ENCODE results near the gene VAV2.

The VAV2 gene

DNA sequence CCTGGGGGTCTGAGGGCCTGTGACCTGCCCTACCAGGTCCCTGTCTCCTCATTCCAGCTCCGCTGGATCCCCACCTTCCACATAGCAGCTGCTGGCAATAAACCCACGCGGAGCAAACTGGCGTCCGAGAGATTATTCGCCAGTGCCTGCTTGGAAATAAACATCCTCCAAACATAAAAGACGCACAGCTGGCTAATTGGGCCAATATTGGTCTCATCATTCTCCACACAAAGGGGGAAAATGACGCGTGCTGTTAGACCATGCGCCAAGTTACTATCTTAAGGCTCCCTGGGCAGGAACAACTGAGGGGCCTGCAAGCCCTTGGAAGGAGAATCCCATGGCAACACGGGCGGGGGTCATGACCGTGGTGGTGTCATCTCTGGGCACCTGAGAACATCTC lies 180.7 kb downstream of the VAV2 start:
- no peak for DNase-seq

DNA sequence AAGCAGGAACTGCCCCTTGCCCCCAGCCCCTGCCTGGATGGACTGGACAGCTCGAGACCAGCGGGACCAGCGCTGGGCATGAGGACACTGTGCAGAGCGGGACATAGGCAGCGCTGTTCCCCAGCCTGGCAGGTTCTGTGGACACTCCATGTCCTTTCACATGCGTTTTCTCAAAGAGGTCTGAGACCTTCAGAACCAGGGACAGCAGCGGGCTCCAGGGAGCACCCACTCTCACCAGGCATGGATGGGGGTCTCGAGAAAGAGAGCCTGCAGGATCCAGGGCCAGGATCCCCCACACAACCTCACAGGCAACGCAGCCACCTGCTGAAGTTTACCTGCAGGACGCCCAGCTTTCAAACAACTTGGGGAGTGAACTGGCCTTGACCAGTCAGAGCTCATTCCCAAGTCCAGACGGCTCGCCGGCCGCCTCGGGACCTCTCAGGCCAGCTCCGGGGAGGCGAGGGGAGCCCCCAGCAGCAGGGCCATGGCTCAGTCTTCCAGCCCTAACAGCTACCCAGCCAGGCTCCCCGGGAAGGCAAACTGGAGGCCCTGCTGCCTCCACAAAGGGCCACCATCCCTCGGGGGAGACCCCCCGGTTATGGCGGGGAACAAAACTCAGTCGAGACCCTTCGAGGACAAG lies 181.4 kb downstream of the VAV2 start:
- DNase-seq = no peak

DNA sequence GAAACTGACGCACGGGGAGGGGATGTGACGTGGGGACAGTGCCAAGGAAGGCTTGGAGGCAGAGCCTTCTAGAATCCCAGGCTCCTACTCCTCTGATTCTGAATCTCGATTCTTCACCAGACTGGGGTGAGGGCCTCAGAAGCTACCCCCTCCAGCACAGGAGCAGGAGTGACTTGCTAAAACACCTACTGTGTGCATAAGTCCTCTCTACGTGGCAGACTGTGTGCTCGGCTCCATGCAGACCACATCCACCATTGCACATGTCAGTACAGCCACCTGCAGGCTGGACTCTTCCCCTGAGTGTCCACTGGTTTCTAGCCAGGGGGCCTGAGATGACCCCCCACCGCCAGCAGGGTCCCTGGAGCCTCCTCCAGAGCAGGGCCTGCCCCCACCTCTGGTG lies 182.8 kb downstream of the VAV2 start:
- no peak for DNase-seq

DNA sequence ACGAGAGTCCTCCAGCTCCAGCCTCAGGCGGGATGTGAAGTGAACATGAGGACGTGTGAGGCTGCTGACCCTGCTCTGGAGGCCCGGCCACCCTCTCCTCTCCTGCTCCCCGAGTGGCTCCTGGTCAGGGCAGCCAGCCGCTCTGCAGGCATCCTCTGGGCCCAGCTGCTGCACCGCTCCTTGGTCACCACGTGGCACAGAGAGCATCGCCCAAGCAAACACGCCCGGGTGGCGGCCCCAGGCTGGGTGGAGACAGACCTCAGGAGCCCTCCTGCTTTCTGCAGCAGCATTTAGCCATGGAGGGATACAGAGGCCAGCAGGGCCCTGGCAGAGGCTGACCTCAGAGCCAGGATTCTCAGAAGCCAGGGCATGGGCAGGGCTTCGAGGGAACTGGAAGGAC lies 184.3 kb downstream of the VAV2 start:
- DNase-seq = no peak

DNA sequence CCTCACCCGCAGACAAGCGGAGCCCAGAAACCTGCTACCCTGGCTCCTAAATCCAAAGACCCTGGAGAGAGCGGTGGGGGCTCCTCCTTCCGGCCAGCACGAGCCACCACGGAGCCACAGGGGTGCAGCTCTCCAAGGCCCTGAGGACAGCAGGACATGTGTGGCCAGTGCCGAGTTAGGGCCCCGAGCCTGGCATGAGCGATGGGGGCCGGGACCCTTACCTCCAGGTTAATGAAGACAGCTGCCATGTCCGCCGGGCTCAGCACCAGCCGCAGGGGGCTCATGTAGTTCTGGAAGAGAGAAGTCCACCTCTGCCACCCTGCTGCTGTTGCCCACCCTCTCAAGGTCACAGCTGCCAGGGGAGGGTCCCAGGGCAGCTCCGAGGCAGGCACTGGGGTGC lies 185.1 kb downstream of the VAV2 start:
- no peak for DNase-seq

DNA sequence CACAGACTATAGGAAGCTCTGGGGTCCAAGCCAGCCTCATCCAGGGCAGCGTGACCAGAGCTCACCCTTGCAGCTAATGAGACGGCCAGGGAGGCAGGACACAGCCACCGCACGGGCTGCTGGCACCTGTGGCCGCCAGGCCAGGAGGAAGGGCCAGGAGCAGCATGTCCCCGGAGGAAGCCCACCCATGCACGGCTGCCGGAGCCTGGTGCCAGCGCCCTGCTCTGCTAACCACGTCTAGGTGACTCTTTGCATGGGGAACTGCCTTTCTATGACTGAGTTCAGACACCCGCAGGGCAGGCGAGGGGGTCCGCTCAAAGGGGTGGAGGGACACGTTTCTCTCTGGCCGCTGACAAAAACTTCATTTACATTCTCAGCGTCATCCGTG lies 185.5 kb downstream of the VAV2 start:
- DNase-seq = no peak

DNA sequence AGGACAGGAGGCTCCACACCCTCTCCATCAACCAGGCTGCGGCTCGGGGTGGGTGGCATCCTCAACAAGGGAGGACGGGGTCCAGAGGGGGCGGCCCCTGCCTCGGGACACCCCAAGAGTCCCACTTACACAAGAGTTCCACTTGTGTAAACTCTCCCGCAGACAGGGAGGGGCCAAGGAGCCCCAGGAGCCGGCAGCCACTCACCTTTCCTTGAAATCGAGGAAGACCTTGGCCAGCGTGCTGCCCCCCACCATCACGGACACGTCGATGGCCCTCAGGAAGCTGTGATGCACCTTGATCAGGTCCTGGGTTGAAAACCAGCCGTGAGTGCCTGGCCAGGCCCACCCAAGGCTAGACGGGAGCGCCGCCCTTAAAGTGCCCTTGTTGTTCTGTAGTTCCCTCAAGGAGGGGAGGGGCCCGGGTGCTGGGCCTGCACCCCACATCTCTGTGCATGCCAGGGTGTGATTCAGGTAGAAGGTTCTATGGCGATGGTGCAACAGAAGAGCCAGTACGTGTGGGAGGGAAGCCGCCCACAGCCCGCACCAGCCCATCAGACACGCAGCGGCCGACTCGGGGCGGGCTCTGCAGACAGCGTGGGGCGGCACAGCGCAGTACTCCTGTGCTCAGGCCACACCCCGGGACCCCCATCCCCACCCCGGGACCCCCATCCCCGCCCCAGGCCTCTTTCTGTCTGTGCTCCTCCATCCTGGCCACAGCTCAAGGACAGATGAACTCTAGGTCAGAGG lies 186.1 kb downstream of the VAV2 start:
- DNase-seq = no peak

DNA sequence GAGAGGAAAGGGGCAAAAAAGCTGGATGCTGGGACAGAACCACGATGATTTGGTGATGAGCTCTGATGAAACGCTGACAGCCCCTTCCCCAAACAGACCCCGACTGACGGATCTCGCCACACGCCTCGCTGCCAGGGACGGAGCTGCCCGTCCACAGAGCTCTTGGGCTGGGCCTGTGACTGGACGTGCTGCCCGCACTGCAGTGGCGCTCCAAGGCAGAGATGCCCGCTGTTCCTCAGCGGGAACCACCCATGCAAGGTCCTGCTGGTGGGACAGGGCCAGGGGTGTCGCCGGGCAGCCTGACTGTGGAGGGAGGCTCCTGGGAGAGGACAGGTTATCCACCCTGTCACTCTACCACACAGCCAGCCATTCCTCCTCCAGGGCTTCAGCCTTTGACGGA lies 187.9 kb downstream of the VAV2 start:
- DNase-seq = no peak

DNA sequence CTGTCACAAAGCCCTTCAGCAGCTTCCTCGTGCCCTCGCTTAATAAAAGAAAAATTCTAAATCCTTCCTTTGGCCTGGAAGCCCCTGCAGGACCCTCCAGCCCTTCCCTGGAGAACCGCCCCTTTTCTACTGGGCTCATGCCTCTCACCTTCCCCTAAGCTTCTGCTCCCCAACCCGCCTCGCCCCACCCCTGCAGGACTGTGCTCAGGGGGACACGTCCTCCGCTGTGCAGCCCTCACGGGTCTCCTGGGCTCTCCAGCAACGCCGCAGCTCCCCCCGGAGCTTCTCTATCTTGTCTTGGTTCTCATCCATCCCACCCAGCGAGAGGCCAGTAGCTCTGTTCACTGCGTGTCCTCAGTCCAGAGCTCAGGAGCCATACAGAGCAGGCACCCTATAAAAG lies 188.4 kb downstream of the VAV2 start:
- no peak for DNase-seq

DNA sequence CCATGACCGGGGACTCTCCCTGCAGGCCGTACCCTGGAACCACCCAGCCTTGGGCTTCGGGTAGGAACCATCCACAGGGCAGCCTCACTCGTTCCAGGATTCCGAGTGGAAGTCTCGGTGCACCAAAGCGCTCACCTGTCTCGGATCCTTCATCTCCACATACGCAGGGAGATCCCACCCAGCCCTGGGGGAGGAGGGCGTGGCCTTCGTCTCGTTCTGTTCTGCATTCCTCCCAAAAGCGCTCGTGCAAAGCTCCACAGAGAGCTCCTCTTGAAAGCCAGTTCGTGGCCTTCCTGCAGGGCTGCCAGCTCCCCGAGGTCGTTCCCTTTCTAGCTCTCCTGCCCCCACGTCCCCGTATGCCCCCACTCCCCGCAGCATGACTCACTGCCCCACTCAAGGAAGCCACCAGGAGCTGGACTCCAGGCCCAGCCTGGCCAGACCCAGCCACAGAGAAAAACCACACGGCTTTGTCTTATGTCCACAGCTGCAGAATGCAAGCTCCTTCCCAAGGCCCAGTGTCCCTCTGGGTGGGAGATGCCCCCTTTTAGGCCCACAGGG lies 189.0 kb downstream of the VAV2 start:
- no peak for DNase-seq

DNA sequence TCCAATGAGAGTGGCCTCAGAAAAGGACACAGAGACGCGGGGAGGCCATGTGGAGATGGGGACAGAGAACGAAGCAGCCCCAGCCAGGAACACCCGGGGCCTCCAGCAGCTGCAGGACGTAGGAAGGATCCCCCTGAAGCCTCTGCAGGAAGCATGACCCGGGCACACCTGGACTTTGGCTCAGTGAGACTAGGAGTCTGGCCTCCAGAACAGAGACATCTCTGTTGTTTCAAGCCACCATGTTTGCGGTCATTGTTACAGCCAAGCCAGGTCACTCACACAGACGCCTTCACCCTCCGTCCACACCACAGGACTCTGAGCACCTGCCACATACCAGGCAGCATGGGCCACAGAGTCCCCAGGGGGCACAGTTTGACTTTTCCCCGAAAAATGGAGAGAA lies 190.4 kb downstream of the VAV2 start:
- DNase-seq = no peak

DNA sequence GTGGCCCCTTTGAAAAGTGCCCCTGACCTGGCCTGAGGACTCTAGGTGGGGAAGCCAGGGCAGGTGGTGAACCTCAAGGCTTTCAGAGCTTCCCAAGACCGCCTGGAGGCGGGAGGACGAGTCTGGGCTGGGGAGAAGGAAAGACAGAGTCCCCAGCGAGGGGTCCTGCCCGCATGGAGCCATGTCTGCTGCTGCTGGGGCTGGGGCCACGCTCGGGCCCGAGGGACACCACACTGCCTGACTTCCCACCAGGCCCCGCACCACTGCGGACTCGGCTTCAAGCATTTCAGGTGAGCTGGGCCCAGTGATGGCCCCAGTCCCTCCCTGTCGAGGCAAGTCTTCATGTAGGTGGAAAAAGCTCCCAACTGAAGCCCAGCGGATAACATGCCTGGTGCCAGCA lies 191.9 kb downstream of the VAV2 start:
- DNase-seq = no peak

DNA sequence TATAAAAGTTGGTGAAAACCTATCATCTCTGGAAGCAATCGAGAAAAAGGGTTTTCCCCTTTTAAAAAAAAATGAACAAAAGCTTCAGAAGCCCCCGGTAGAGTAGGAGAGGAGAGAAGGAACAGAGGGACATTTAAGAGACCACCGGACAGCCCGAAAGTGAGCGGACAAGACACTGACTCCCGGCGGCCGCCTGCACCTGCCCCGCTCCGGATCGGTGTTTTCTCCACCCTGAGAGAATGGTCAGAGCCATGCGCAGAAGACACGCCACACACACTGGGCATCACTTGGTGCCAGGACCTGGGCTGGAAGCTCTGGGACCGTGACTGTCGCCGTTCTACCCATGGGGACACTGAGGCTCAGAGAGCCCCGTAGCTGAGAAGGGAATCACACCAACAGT lies 192.4 kb downstream of the VAV2 start:
- DNase-seq = no peak

DNA sequence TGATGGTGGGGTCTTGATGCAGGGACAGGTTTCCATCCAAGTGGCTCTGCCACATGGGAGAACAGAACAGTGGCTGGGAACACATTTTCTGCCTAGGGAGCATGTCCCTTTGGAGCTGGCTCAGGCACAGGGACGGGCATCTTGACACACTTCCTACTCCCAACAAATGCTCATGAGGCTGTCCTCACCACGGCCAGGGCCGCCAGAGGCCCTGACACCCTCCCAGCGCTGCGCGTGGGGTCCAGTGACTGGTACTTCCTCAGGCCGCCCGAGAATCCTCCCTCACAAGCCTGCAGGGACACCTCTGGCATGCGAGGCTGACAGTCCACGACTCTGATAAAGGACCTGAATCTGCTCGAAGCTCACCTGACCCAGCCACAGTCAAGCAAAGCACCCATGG lies 193.0 kb downstream of the VAV2 start:
- DNase-seq = no peak

DNA sequence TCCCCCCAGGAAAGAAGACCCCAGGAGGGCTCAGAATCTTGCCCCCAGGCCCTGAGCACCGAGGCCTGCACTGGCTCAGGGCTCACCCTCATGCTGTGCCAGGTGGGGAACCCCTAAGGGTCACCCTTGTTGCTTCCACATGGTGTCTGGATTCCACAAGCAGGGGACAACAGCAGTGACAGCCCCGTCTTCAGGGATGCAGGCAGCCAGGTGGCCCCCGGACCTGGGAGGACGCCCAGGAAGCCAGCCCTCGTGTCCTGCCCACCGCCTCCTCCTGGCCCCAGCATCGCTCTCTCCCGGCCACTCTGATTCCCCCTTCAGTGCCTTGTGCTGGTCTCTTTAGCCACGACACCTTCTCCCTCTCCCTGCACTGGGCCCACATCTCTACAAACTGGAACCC lies 194.0 kb downstream of the VAV2 start:
- DNase-seq = no peak

DNA sequence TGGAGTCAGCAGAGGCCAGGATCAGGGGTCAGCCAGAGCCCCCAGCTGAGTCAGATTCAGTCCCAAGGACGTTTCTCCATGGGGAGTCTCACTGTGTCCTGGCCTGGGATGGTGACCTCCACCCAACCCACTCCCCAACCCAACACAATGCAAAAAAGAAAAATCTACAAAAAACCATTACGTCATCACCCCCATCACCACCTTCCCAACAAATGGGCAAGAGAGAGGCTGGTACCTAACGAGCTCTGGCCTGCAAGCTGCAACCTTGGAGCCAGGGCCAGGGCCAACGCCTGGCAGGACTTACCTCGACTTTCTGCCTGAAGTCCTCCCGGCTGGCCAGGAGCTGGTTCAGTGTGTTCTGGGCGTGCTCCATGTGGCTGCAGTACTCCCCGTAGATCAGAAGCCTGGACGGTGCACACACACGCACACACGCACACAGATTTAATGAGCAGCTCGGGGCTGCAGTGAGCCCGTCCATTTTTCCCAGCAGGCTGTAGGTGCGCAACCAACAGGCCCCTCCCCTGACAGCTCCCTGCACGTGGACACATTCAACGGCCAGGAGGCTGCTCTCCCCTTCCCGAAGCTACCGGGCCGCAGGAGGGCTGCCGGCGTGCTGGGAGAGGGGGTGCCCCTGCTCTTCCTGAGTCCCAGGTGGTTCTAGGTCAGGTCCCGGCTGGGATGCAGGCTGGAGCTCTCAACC lies 194.6 kb downstream of the VAV2 start:
- no peak for DNase-seq

DNA sequence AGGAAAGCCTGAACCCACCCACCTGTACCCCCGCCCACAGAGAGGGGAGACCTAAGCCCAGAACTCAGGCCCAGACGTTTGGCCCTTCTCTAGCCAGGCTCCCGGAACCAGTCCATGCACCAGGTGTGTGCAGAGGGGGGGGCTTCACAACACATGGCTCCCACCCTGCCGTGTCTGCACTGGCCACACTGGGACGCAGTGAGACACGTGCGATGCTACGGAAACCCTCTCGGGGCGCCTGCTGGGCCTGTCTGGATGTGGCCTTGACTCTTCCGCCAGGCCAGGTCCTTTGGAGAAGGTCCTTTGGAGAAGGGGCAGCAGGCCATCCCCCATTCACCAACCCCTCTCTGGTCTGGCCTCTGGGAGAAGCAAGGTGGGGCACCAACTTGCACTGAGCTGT lies 195.6 kb downstream of the VAV2 start:
- DNase-seq = no peak

DNA sequence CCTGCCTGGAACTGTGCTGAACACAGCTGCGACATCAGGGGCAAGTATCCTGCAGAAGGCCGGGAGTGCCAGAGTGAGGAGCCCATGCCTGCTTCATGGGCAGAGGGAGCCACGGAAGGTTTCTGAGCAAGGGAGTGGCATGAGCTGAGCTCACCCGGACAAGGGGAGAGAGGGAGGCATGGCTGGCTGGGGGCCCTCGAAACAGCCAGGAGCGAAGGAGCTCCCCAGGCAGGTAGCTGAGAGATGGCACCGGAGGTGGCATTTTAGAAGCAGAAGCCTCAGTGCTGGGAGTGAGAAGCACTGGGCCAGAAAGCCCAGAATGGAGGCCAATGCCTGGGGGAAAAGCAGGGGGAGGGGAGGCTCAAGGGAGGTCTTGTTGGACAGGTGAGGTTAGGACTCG lies 197.1 kb downstream of the VAV2 start:
- no peak for DNase-seq

DNA sequence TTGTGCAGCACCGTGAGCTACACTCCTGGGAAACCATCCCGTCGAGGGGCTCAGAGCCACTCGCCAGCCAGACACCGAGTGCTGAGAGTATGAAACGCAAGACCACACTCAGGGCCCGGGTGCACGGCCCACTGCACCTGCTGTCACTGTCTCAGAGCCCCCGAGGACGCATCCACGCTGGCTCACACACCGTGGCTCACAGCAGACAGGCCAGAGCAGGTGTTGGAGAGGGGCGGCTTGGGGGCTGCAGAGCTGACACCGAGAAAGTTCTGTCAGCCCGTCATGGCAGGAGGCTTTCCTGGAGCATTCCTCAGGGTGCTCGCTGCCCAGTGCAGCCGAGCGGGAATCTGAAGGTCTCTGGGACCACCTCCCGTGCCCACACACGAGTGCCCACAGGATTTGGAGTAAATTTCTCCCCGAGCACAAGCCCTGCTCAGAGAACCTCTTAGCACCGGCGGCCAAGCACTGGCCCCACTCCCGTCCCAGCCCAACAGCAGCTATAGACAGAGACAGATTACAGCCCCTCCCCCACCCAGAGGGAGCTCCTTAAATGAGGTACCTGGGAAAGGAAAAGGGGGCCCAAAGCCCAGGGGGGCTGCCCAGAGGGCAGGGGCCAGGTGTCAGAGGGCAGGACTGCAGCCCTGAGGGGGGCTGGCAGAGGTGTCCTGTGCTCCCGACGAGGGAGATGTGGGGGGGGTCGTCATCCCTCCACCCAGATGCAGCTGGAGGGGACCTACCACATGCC lies 197.9 kb downstream of the VAV2 start:
- DNase-seq = no peak

DNA sequence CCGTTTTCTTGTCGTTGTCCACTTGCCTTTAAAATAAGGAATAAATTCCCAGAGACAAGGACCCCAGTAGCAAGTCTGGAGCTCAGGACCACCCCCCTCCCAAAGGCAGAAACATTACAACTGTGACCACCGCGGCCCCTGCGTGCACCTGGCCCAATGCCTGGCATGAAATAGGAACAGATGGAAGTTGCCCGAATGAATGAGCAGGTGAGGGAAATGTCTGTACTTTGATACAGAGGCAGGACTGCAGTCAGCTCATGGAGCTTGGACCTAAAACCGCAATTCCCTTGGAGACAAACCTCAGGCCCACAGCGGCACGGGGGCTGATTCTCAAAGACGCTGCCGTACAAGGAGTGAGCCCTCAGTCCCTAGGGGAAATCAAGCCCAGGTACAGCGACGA lies 198.7 kb downstream of the VAV2 start:
- DNase-seq = no peak

DNA sequence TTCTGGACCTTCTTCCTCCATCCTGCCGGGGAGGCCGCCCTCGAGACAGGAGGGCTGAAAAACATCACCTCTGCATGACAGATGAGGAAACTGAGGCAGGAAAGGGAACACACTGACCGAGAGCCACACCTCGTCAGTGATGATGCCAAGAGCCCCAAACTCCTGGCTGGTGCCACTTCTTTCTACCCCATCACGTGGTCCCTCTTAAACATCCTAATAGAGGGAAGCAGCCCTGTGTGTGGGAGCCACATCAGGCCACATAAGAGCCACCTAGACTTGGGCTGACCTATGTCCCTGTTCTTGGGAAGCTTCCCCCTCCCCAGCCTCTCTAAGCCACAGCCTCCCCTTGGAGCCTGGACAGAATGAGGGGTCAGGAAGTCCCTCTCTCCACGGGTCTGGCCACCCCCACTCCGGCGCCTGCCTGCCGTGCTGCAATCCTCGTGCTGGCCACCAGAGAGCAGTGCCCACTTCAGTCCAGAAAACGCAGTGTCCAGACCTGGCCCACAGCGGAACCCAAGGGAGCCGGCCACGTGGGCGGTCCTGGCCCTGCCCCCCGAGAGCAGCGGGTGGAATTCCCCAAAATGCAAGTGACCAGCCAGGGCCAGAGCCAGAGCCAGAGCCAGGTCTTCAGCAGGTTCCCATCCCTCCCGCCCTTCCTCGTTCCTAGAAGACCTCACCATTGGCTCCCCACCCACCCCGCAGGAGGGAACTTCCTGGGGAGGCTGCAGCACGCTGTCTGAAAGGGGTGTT lies 199.2 kb downstream of the VAV2 start:
- no peak for DNase-seq
